SIG-M5 treated with dmso at 0.1 percent for 504 hours (cell line): ENCODE measurements around the gene SLC16A3.

Experiments
- DNase-seq: peaks from one replicate; lab custom pipeline; 2025; ENCODE audit not compliant: unreplicated experiment; lab: John Stamatoyannopoulos, UW

SLC16A3 gene

GRCh38 chr17:82281076-82281475, 52.2 kb downstream of the SLC16A3 start:
- DNase-seq = no peak

GRCh38 chr17:82281502-82282238, 52.8 kb downstream of the SLC16A3 start:
- DNase-seq = no peak

- no peak for DNase-seq
Observed at GRCh38 chr17:82282239-82283207, 53.7 kb downstream of the SLC16A3 start.

GRCh38 chr17:82283208-82283749, 54.4 kb downstream of the SLC16A3 start:
- DNase-seq = peak; percentile 51

- DNase-seq = no peak
Observed at GRCh38 chr17:82285141-82285540, 56.3 kb downstream of the SLC16A3 start.

- DNase-seq = no peak
Observed at GRCh38 chr17:82287013-82287867, 58.4 kb downstream of the SLC16A3 start.

- no peak for DNase-seq
Observed at GRCh38 chr17:82287868-82288801, 59.3 kb downstream of the SLC16A3 start.
